T-helper 1 cell (primary cell): ENCODE measurements around the gene DPEP2NB.
A peak's percentile ranks its signal among the peaks of the same experiment; 100 is the strongest.
"Not testable (repeated sequence)": the region's sequence is repeated elsewhere in the genome, so short reads cannot be mapped to it uniquely, and the experiment has no call there.

Source experiments
- DNase-seq, 5 donors: peaks; one replicate each; pipeline ENCODE4 v3.0.0-alpha.2; 2012 to 2020

The DPEP2NB gene

GRCh38 chr16:68009872-68010271 lies 5.8 kb downstream of the DPEP2NB start:
- not testable (repeated sequence) for DNase-seq

- no peak for DNase-seq
These were observed 6.5 kb downstream of the DPEP2NB start for GRCh38 chr16:68009157-68009735.

GRCh38 chr16:68005786-68006286 lies 9.9 kb downstream of the DPEP2NB start:
- peak in 2 of 5 donors; percentile 26 to 69 for DNase-seq

GRCh38 chr16:68005211-68005610 lies 10.5 kb downstream of the DPEP2NB start:
- no peak for DNase-seq

GRCh38 chr16:68003031-68003430 lies 12.7 kb downstream of the DPEP2NB start:
- DNase-seq: no peak

GRCh38 chr16:68000450-68000849 lies 15.3 kb downstream of the DPEP2NB start:
- no peak for DNase-seq

- DNase-seq: peak in 1 of 5 donors; percentile 17
These were observed 15.7 kb downstream of the DPEP2NB start for GRCh38 chr16:67999985-68000384.

- peak in 3 of 5 donors; percentile 19 to 54 (median 35) for DNase-seq
These were observed 16.7 kb downstream of the DPEP2NB start, which contains the start of gene DPEP2 for GRCh38 chr16:67998779-67999688. DPEP2 (minus strand) TSS chr16:67999484; CDS start chr16:67993212, 6,272 bp downstream.

GRCh38 chr16:67998231-67998778 lies 17.4 kb downstream of the DPEP2NB start:
- not testable (repeated sequence) for DNase-seq

- DNase-seq: no peak
These were observed 19.0 kb downstream of the DPEP2NB start for GRCh38 chr16:67996666-67997065.

GRCh38 chr16:67995423-67995822 lies 20.3 kb downstream of the DPEP2NB start:
- no peak for DNase-seq

- DNase-seq: not testable (repeated sequence)
These were observed 21.7 kb downstream of the DPEP2NB start for GRCh38 chr16:67994040-67994408.

GRCh38 chr16:67993207-67994039 lies 22.3 kb downstream of the DPEP2NB start:
- peak; percentile 70 to 86 (median 76) for DNase-seq

GRCh38 chr16:67992661-67993206 lies 23.0 kb downstream of the DPEP2NB start:
- no peak for DNase-seq

GRCh38 chr16:67990018-67990386 lies 25.7 kb downstream of the DPEP2NB start:
- no peak for DNase-seq

- DNase-seq: no peak
These were observed 26.2 kb downstream of the DPEP2NB start for GRCh38 chr16:67989322-67990017.

- no peak for DNase-seq
These were observed 27.0 kb downstream of the DPEP2NB start for GRCh38 chr16:67988675-67989074.

GRCh38 chr16:67987460-67988160 lies 28.1 kb downstream of the DPEP2NB start:
- DNase-seq: no peak

GRCh38 chr16:67986949-67987348 lies 28.8 kb downstream of the DPEP2NB start:
- DNase-seq: no peak

GRCh38 chr16:67982011-67982696 lies 33.6 kb downstream of the DPEP2NB start:
- no peak for DNase-seq
